ENCODE measurements around the gene GTPBP4. TPM values are rescaled to one million over a fixed set of nuclear protein-coding genes. Genes with fewer than 3 reads are reported as not detected.

GTPBP4 gene
- total and polyA plus RNA-seq, 2 of the 8 experiments (the other 6 are each of a cell fraction or from before 2014, with no cell fraction given) = 16.9 to 98.1 TPM

DNA sequence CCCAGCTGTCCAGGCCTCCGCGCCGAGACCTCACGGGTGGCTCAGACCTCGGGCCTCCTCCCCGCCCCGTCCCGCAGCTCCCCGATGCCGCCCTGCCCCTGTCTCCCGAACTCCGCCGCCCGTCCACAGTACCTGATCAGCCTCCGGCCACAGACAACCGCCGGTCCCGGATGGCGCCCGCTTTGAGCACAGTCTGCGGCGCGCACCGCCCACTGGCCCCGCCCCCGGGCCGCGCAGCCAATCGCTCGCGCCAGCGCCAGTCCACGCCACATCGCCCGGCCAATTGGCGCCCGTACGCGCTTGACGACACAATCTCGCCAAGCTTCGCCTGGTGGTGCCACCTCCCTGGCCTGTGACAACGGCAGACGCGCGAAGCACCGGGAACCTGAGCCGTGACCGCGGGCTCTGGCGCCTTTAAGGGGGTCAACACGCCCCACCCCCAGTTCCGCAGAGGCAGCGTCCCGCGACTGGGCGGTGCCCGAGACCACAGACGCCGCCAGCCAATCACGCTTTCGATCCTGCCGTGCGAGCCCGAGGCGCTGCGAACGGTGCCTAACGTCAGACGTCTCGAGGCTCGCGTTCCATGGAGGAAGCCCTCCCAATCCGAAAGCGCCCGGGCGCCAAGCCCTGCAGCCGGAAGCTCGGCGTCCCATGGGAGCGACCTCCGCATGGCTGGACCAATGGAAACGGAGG, 60.6 kb downstream of the GTPBP4 start, which contains the start of gene IDI1:
IDI1 (minus strand) TSS at position 388 of the 693 bp plus-strand sequence; CDS start at position 272, 116 bp downstream.
- FAIRE-seq (no peak), DNase-seq (ENCODE audit: low read depth in 1 of 2, low spot score in 2 of 2) (peak; percentile 91 to 94)
- Histone ChIP-seq H3K23me2 (ENCODE audit: low read depth, low read length) (no peaks in the 10 kb centered on the region; the same call in 1 of the 2 replicates), H4K91ac (replicated peaks; ENCODE audit: insufficient read length, low read length) (peak within 1 kb of the TSS; percentile 98), H2BK20ac (ENCODE audit: low read length) (0 out of 2 replicates have a peak within 1 kb of the TSS, but pooled peaks have one; percentile 77), H3K27ac (ENCODE audit: low read depth, low read length) (peak within 1 kb of the TSS; percentile 98), H3K4me1 (replicated peaks in 1 of 4; ENCODE audit: control insufficient read depth in 3 of 4, insufficient read depth in 4 of 4, low read length in 3 of 4) (peaks cover 0 to 5% (median 2%) of the 10 kb centered on the region in 4 experiments; a peak in 3 of 7 replicates), H3K79me1 (ENCODE audit: low read depth, low read length) (peaks cover 8% of the 10 kb centered on the region; the same call in 1 of the 2 replicates), H3K14ac (ENCODE audit: insufficient read length) (peak within 1 kb of the TSS; percentile 25), H3K18ac (ENCODE audit: extremely low read depth, low read length) (peak within 1 kb of the TSS; percentile 75), H3K27me3 (replicated peaks in 1 of 4; ENCODE audit: control insufficient read depth in 3 of 4, extremely low read depth in 1 of 4, insufficient read depth in 3 of 4, low read length in 3 of 4) (no peaks in the 10 kb centered on the region), H2BK5ac (ENCODE audit: low read depth, low read length) (peak within 1 kb of the TSS; percentile 99), H2AK5ac (ENCODE audit: low read depth, low read length) (peak within 1 kb of the TSS; percentile 6; the same call in 1 of the 2 replicates), H4K8ac (ENCODE audit: extremely low read depth, insufficient read depth, low read length) (peak within 1 kb of the TSS; percentile 98), H3K9ac (replicated peaks in 1 of 4; ENCODE audit: extremely low read depth in 1 of 4, low read depth in 3 of 4, low read length in 3 of 4) (peak within 1 kb of the TSS; percentile 72 to 91 (median 86)), H3K56ac (replicated peaks; ENCODE audit: insufficient read length, low read depth, low read length) (peak within 1 kb of the TSS; percentile 100), H3K23ac (ENCODE audit: insufficient read length) (no peak within 1 kb of the TSS), H3K4ac (replicated peaks; ENCODE audit: insufficient read length, low read depth, low read length) (peak within 1 kb of the TSS; percentile 86), H3K79me2 (ENCODE audit: control insufficient read depth in 1 of 2, insufficient read depth in 2 of 2, low read length in 2 of 2) (peaks cover 24 to 79% of the 10 kb centered on the region in 2 experiments), H3K4me3 (ENCODE audit: extremely low read depth in 1 of 4, insufficient read depth in 2 of 4, low read depth in 3 of 4, low read length in 4 of 4) (peak within 1 kb of the TSS; percentile 79 to 98 (median 95)), H3K36me3 (ENCODE audit: control insufficient read depth in 2 of 4, insufficient read depth in 4 of 4, low read length in 3 of 4) (peaks cover 0 to 28% (median 2%) of the 10 kb centered on the region in 4 experiments; a peak in 4 of 8 replicates), H3K9me3 (ENCODE audit: insufficient read depth in 2 of 2, low read depth in 1 of 2, low read length in 1 of 2) (no peaks in the 10 kb centered on the region), H4K5ac (ENCODE audit: insufficient read length, low read depth, low read length) (peak within 1 kb of the TSS; percentile 89), H2BK15ac (ENCODE audit: low read length) (peak within 1 kb of the TSS; percentile 77; the same call in 1 of the 2 replicates), H3K4me2 (ENCODE audit: insufficient read depth in 1 of 2, low read depth in 2 of 2, low read length in 2 of 2) (peak within 1 kb of the TSS; percentile 76 to 97), H2AFZ (ENCODE audit: low read length) (no peak within 1 kb of the TSS), H4K20me1 (replicated peaks in 1 of 2; ENCODE audit: control insufficient read depth in 1 of 2, insufficient read depth in 2 of 2, low read length in 2 of 2) (peaks cover 6 to 20% of the 10 kb centered on the region in 2 experiments), H2BK120ac (replicated peaks; ENCODE audit: low read depth, low read length) (peak within 1 kb of the TSS; percentile 97), H2BK12ac (ENCODE audit: low read depth, low read length) (peak within 1 kb of the TSS; percentile 88)
- ChIA-PET CTCF (ENCODE audit: partially characterized antibody) (no interaction called here), POLR2A (ENCODE audit: partially characterized antibody) (interaction anchor here (0.7 to 2.9 kb wide), 22 partner anchors 9 to 121 kb away, joined by 3 to 22 read pairs (median 4); partner anchors contain the start of gene GTPBP4)
- WGBS, 2 experiments (ENCODE audit: extremely low coverage in 1 of 2, insufficient coverage in 1 of 2, insufficient read length in 1 of 2, insufficient replicate concordance in 2 of 2, low coverage in 1 of 2, low lambda C conversion rate in 2 of 2, missing lambda C conversion rate in 1 of 2) = 2% methylated on average over 42 of the region's 83 CpGs; no CpG with 5 or more reads in 1 of the 2 experiments
- TF ChIP-seq, protein P1, sequence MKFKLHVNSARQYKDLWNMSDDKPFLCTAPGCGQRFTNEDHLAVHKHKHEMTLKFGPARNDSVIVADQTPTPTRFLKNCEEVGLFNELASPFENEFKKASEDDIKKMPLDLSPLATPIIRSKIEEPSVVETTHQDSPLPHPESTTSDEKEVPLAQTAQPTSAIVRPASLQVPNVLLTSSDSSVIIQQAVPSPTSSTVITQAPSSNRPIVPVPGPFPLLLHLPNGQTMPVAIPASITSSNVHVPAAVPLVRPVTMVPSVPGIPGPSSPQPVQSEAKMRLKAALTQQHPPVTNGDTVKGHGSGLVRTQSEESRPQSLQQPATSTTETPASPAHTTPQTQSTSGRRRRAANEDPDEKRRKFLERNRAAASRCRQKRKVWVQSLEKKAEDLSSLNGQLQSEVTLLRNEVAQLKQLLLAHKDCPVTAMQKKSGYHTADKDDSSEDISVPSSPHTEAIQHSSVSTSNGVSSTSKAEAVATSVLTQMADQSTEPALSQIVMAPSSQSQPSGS (IDR thresholded peaks at IDR 0.05; ENCODE audit: low read length) = 0 out of 2 replicates have a peak, but pooled peaks have one; percentile 11
- TF ChIP-seq SUZ12 (IDR thresholded peaks at IDR 0.05; ENCODE audit: low read length) (no peak), FOSL1 (IDR thresholded peaks at IDR 0.05; ENCODE audit: insufficient read depth, low read depth, low read length) (no peak), ATF3 (IDR thresholded peaks at IDR 0.05; ENCODE audit: insufficient read depth, low read depth, low read length) (no peak), SP1 (IDR thresholded peaks at IDR 0.05; ENCODE audit: low read depth, low read length) (peak; percentile 80), CTBP2 (IDR thresholded peaks at IDR 0.05; ENCODE audit: borderline replicate concordance, insufficient read depth, insufficient read length, low read length) (peak; percentile 2), POLR2A (IDR thresholded peaks at IDR 0.05; ENCODE audit: control extremely low read depth in 1 of 2, low read depth in 2 of 2, low read length in 2 of 2) (peak; percentile 57 to 85), TAF1 (IDR thresholded peaks at IDR 0.05; ENCODE audit: low read depth, low read length) (peak; percentile 85), BRCA1 (IDR thresholded peaks at IDR 0.05; ENCODE audit: low read depth, low read length) (no peak)

All from H1 (cell line).